GM03348 (cell line): ENCODE data around the gene LY6G6D.

Experiments
- DNase-seq: peaks from one replicate; pipeline ENCODE4 v3.0.0; 2012; ENCODE audit warnings: low spot score

LY6G6D gene

DNA sequence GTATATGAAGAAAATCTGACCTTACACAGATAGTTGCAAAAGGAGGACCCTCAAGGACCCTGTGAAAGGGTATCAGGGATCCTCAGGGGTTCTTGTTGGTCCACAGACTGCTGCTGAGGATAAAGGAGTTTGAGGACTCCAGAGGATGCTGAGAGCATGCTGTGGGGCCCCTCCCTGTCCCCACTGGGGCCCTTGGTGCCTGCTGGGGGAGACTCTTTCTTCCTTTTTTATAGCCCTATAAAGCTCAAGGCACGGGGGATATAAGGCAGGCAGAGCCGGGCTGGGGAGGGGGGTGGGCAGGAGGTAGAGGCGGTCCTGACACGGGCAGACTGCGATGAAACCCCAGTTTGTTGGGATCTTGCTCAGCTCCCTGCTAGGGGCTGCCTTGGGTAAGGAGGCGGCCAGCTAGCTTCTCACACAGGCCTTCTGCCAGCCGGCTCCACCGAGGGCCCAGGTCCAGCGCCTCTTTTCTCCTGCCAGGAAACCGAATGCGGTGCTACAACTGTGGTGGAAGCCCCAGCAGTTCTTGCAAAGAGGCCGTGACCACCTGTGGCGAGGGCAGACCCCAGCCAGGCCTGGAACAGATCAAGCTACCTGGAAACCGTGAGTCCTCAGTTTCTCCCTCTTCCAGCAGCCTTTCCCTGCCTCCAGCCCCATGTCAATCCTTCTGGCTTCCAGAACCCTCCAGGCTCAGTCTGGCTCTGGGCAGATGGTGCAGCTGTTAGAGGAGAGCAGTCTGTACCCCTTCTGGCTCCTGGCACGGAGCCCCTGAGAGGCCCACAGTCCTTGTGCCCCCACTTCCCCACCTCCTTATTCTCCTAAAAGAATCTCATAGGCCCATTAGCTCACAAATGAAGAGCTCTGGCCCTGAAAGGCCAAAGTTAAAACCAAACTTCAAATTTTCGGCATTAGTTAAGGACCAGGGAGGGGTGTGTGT lies at the start of gene LY6G6D:
LY6G6D (plus strand) TSS at position 327 of the 937 bp plus-strand sequence; CDS start at position 335, 8 bp downstream.
- no peak for DNase-seq

DNA sequence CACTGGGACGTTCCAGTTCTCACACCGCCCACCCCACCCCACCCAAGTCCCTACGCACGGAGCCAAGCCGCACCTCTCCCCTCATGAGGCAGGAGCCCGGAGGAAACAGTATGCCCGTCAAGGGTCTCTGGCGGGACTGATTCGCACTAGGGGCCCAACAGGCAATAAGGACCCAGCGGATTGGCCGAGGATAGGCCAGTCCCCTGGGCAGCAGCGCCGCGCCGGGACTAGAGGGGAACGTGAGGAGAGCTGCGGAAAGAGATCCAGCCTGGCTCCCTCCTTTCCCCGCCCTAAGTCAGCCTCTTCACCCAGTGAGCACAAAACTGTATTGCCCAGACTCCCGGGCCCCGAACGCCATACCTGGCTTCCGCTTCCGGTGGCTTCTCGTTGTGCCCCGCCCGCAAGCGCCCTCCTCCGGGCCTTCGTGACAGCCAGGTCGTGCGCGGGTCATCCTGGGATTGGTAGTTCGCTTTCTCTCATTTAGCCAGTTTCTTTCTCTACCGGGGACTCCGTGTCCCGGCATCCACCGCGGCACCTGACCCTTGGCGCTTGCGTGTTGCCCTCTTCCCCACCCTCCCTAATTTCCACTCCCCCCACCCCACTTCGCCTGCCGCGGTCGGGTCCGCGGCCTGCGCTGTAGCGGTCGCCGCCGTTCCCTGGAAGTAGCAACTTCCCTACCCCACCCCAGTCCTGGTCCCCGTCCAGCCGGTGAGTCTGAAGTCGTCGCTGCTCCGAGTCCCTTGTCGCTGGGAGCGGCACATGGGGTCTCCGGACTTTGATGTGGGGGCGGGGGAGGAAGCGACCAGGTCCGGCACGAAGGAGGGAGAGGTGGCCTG lies 49.4 kb upstream of the LY6G6D start, which contains the start of gene CSNK2B:
CSNK2B (plus strand) TSS at position 580 of the 836 bp plus-strand sequence. CDS start 752 bp downstream, outside the sequence.
- DNase-seq: peak; percentile 97

- DNase-seq: peak; percentile 40
Measured at GRCh38 chr6:31666337-31666965, 48.7 kb upstream of the LY6G6D start.

GRCh38 chr6:31669676-31670075 lies 45.5 kb upstream of the LY6G6D start, which contains the start of gene LY6G5B:
Gene LY6G5B, plus strand, starts transcription at chr6:31669976. Its CDS starts 975 bp downstream, at chr6:31670951.
- DNase-seq: no peak

- no peak for DNase-seq
Measured at GRCh38 chr6:31676322-31676903, 38.7 kb upstream of the LY6G6D start.

DNA sequence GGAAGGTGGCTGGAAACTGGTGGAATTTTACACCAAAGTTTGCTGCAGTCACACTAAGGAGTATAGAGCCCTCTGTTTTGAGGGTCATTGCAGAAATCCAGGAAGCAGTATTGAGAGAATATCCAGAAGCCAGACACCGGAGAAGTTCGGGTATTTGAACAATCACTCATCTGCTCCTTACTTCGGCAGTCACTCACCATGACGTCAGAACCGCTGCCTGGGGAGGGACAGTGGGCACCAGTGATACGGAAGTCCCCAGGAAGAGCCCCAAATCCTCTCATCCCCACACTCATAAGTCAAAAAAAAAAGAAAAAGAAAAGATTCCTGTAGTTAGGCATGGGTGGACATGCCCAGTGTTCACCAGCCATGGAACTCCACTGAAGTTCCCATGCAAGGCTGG lies 38.2 kb upstream of the LY6G6D start:
- DNase-seq: no peak

DNA sequence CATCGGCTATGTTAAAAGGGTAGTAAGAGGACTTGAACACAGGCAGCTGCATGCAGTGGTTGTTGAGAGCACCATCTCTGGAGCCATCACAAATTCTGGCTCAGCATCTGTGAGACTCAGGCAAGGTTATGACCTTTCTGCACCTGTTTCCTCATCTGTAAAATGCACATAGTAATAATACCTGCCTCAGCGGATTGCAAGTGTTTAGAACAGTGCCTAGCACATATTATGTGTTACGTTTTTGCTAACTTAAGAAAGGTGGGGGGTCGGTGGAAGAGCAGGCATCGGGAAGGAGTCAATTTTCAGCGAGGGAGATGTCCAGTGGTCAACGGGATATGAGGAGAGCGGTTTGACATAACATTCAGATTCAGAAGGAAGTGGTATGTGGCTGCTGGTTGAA lies 37.2 kb upstream of the LY6G6D start:
- no peak for DNase-seq

GRCh38 chr6:31680226-31681134 lies 34.7 kb upstream of the LY6G6D start, which contains the start of gene LY6G5C:
Gene LY6G5C, minus strand, starts transcription at chr6:31681067. Its CDS starts 694 bp downstream, at chr6:31680373.
- DNase-seq: peak; percentile 90

DNA sequence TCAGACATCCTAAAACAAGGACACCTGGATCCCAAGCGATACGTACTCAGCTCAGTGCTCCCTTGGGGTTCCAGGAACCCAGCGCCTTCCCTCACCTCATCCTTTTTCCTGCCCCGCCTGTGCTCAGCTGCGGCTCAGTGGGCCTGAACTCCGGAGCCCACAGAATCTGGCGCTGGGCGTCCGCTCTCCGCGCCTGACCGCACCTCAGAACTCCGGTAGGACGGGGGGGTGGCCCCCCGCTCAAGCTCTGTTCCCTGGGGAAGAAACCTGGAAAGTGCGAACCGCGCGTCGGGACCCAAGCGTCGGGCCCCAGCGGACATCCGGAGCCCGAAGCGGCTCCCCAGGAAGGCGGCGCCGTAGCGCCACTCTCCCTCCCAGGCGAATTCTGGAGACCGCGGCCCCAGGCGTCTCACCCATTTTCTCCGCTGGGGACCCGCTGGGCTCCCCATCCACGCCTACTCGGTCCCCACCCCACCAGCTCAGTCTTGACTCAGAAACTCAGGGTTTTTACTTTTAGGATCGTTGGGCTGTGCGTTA lies 33.9 kb upstream of the LY6G6D start:
- DNase-seq: peak; percentile 80

DNA sequence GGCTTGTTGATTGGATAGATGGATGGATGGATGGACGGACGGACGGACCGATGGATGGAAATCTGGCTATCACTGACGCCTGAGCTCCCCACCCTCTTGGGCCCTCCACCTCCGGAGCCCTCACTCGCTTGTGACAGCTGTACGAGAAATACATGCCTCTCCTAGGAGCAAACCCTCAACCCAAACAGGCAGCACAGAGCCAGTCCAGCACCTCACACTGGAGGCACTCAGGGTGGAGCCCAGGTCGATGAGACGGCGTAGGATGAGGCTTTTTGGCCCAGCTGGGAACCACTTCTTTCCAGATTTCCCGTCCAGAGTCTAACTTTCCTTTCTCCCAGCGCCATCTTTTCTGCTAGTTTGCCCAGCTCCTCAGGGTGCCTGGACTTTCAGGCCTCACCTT lies 31.6 kb upstream of the LY6G6D start:
- DNase-seq: no peak

DNA sequence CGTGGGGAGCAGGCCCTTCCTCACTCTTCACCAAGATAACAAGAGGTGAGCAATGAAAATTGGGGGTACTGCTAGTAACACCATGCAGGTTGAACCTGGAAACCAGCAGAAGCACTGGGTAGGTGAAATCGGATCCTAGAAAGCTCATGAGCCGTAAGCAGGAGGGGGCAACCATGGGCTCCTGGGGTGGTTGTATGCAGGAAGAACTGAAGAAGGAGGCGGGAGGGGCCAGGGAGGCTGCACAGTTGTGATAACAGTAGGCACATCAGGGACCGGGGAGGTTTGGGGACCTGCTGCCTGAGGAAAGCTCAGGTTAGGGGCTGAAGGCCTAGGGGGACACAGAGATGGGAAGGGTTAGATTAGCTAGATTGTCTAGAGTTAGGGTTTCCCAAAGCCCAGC lies 28.7 kb upstream of the LY6G6D start:
- no peak for DNase-seq

DNA sequence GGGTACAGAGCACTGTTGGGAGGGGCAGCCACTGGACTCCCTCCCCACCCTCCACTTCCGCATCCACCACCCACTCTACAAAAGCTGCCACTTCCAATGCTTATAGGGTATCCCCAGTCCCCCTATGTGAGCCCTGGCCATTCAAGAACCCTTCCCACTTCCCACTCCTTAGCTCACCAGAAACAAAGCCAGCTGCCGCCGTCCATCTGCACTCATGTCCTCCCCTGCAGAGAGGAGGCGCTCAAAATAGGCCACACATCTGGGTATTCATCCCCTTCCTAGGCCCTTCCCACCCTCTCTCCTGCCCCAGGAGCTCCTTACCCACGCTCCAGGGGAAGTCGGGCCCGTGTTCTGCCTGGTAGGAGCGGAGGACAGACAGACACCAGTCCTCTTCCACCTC lies 27.8 kb upstream of the LY6G6D start:
- no peak for DNase-seq

- no peak for DNase-seq
Measured at GRCh38 chr6:31687860-31688693, 27.1 kb upstream of the LY6G6D start.

DNA sequence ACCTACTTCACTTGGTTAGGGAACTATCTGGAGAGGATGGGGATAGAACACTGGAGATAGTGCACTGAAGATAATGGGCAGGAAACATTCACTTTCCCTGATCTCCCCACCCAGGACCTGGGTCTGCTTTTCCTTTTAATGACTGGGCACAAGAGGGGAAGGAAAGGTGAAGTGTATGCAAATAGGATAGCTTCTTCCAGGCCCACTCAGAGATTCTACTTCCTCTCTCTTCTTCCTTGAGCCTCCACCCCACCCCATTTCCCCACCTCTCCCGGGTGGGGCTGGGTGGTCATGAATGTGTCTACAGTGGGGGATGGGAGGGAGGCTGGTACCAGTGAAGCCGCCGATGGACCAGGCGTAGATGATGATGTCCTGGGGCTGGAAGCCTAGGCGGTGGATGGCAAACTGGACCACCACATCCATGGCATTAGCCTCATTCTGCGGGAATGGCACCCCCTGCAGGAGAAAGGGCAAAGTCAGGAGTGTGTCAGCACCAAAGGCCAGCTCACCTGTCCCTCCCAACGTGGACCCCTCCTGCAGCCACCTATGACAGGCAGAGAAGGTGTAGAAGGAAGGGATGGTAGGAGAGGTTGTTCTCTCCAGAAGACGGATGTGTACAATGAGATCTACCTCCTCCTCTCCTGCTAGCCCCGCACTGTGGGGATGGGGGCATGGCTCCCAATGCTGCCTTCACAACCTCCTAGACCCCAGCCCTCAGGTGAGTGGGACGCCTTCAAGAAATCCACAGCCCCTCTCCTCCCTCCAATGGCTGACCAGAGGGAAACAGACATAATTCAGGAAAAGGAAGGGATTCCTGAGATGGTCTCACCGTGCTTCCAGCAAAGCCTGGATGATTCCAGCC lies 25.7 kb upstream of the LY6G6D start:
- peak; percentile 21 for DNase-seq

GRCh38 chr6:31690231-31691077 lies 24.7 kb upstream of the LY6G6D start:
- DNase-seq: no peak

DNA sequence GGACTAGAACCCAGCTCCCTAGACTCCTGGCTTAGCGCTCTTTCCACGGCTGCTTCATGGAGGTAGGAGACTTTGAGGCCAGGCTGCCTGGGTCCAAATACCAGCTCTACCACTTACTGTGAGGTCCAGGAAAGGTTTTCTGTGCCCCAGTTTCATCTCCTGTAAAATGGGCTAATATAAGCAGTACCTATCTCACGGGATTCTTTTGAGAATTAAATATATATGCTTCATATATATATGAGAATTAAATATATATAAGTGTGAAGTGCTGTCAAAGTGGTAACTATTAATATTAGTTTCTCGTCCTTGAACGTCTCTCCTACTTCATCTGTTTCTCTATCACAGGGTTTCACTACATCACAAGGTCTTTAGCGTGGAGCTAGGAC lies 24.1 kb upstream of the LY6G6D start:
- DNase-seq: no peak

- no peak for DNase-seq
Measured at GRCh38 chr6:31691564-31692108, 23.5 kb upstream of the LY6G6D start.
